Endothelial cell of umbilical vein (primary cell): ENCODE data around the gene SPAG17. TPM values are rescaled to one million over a fixed set of nuclear protein-coding genes. Genes with fewer than 3 reads are reported as not detected.

ENCODE experiments used
- BruUV-seq: library from RNA; stranded (reverse); fragments of 400-500 nt; replicated peaks from 2 replicates; lab custom pipeline; 2021; lab: Mats Ljungman, UMichigan
- CTCF ChIA-PET: fragments of 300-600, 350-600 bp; sonication (Branson Sonifier 250); formaldehyde crosslinking; loops from one replicate; lab custom pipeline; 2021; ENCODE audit warnings: antibody characterized with exemption, inconsistent platforms; lab: Charles Lee
- POLR2A ChIA-PET: fragments of 300-600, 350-600 bp; sonication (Branson Sonifier 250); formaldehyde crosslinking; loops from one replicate; lab custom pipeline; 2021; ENCODE audit warnings: antibody characterized with exemption, inconsistent platforms; lab: Charles Lee
- DNase-seq: peaks from one replicate; pipeline ENCODE4 v3.0.0-alpha.2; 2011; ENCODE audit warnings: low read depth, low spot score
- FAIRE-seq: peaks from 2 replicates; lab custom pipeline; 2011; peaks lifted over from hg19 to GRCh38; lab: Jason Lieb, UNC
- H2AFZ ChIP-seq: 2 replicates; pipeline ENCODE4 v1.6.0; 2012; ENCODE audit warnings: low read depth, low read length, control low read depth, inconsistent platforms
- H3K27ac ChIP-seq: 2 replicates; pipeline ENCODE4 v1.5.1; 2011; ENCODE audit warnings: low read depth, mild to moderate bottlenecking, control low read depth, low read length, moderate library complexity; ENCODE audit not compliant: insufficient read depth
- H3K27me3 ChIP-seq, 2 experiments: 2 replicates each; pipeline versions ENCODE4 v1.6.0 to v1.6.1; 2011; ENCODE audit warnings: low read length in 2 of 2, mixed read lengths in 1 of 2; ENCODE audit not compliant: control insufficient read depth in 2 of 2, insufficient read depth in 2 of 2
- H3K36me3 ChIP-seq, 2 experiments: 2 replicates in 1 of 2; 3 replicates in 1 of 2; pipeline ENCODE4 v1.5.1; 2011; ENCODE audit warnings: low read length in 2 of 2, mild to moderate bottlenecking in 1 of 2, moderate library complexity in 1 of 2; ENCODE audit not compliant: control insufficient read depth in 2 of 2, insufficient read depth in 2 of 2; ENCODE audit errors: extremely low read depth in 1 of 2
- H3K4me1 ChIP-seq: 3 replicates; pipeline ENCODE4 v1.5.1; 2011; ENCODE audit warnings: mild to moderate bottlenecking, low read length; ENCODE audit not compliant: control insufficient read depth, insufficient read depth; ENCODE audit errors: extremely low read depth
- H3K4me2 ChIP-seq: 2 replicates; pipeline ENCODE4 v1.6.1; 2011; ENCODE audit warnings: low read length, control low read depth, mixed read lengths; ENCODE audit not compliant: insufficient read depth
- H3K4me3 ChIP-seq, 3 experiments: fragments of 200-600 bp in 1 of 3; sonication (generic), shearing (Covaris generic) in 1 of 3; replicated peaks in 1 of 3; 2 replicates each; pipeline ENCODE4 v1.5.1; 2011 to 2016; ENCODE audit warnings: control low read depth in 3 of 3, low read length in 3 of 3, mild to moderate bottlenecking in 2 of 3, inconsistent platforms in 1 of 3, low read depth in 1 of 3, moderate library complexity in 1 of 3; ENCODE audit not compliant: insufficient read depth in 1 of 3
- H3K79me2 ChIP-seq: 2 replicates; pipeline ENCODE4 v1.6.0; 2012; ENCODE audit warnings: low read length, inconsistent platforms; ENCODE audit not compliant: control insufficient read depth, insufficient read depth
- H3K9ac ChIP-seq: replicated peaks from 2 replicates; pipeline ENCODE3; 2011; ENCODE audit warnings: low read length, control low read depth; ENCODE audit not compliant: insufficient read depth; ENCODE audit errors: extremely low read depth
- H3K9me1 ChIP-seq: replicated peaks from 3 replicates; pipeline ENCODE4 v1.6.0; 2011; ENCODE audit warnings: mild to moderate bottlenecking, low read length; ENCODE audit not compliant: control insufficient read depth, insufficient read depth; ENCODE audit errors: extremely low read depth
- H3K9me3 ChIP-seq: replicated peaks from 2 replicates; pipeline ENCODE4 v1.5.1; 2012; ENCODE audit warnings: low read length, inconsistent platforms; ENCODE audit not compliant: control insufficient read depth, insufficient read depth
- H4K20me1 ChIP-seq: replicated peaks from 2 replicates; pipeline ENCODE3; 2011; ENCODE audit warnings: mild to moderate bottlenecking, low read length; ENCODE audit not compliant: control insufficient read depth, insufficient read depth; ENCODE audit errors: extremely low read depth
- EZH2 ChIP-seq: IDR thresholded peaks from 2 replicates; pipeline ENCODE4 v1.6.1; 2012; ENCODE audit warnings: borderline replicate concordance, low read depth, mild to moderate bottlenecking, moderate library complexity, low read length, inconsistent platforms; ENCODE audit not compliant: severe bottlenecking
- FOS ChIP-seq: IDR thresholded peaks from 2 replicates; pipeline ENCODE4 v1.6.1; 2011; ENCODE audit warnings: mild to moderate bottlenecking, low read length, moderate library complexity, borderline replicate concordance; ENCODE audit not compliant: insufficient read depth
- GATA2 ChIP-seq: IDR thresholded peaks from 2 replicates; pipeline ENCODE4 v1.7.0; 2011; ENCODE audit warnings: low read depth, mild to moderate bottlenecking, moderate library complexity, mixed read lengths, low read length; ENCODE audit not compliant: insufficient read length, insufficient read depth
- JUN ChIP-seq: IDR thresholded peaks from 2 replicates; pipeline ENCODE4 v1.6.1; 2011; ENCODE audit warnings: borderline replicate concordance, low read depth; ENCODE audit not compliant: insufficient read length, insufficient read depth
- MYC ChIP-seq: IDR thresholded peaks from one replicate; pipeline ENCODE4 v1.6.1; 2011; ENCODE audit warnings: mild to moderate bottlenecking, low read depth, low read length
- POLR2A ChIP-seq: IDR thresholded peaks from 2 replicates; pipeline ENCODE4 v1.6.1; 2012; ENCODE audit warnings: low read depth, mild to moderate bottlenecking, control low read depth, low read length
- POLR2AphosphoS5 ChIP-seq: IDR thresholded peaks from 2 replicates; pipeline ENCODE4 v1.6.1; 2012; ENCODE audit warnings: low read depth, mild to moderate bottlenecking, control low read depth, low read length, moderate library complexity; ENCODE audit not compliant: insufficient read depth
- dilution Hi-C: fragments of 300-500 bp; cut with MboI; formaldehyde crosslinking; loops from one replicate; pipeline ENCODE4 v1.15.0; 2019; ENCODE audit warnings: low sequenced_read_pairs; ENCODE audit not compliant: extremely low pct_ligation_motif_present
- intact Hi-C: fragments of 100-400 bp; cut with micrococcal nuclease; formaldehyde crosslinking; loops from one replicate; pipeline ENCODE4 v1.10.0; 2022
- polyA plus RNA-seq, 4 experiments: library from polyadenylated mRNA; depleted of rRNA in 3 of 4; stranded (reverse) in 3 of 4; unstranded in 1 of 4; fragments of >200 nt; gene quantifications; 2 replicates each; pipeline versions ENCODE4 v1.2.1 to v1.2.3, GENCODE V29; 2011 to 2012; ENCODE audit warnings: missing spikeins in 1 of 4
- total RNA-seq: library from RNA; stranded (reverse); gene quantifications from 2 replicates; pipeline ENCODE4 v1.2.3, GENCODE V29; 2021
- TF ChIP-seq, protein P1 (sequence below), 2 donors: IDR thresholded peaks; 1 replicate in 1 of 2; 2 replicates in 1 of 2; pipeline ENCODE4 v1.5.1; 2011; ENCODE audit warnings: low read length in 2 of 2, mild to moderate bottlenecking in 2 of 2, moderate library complexity in 2 of 2, control low read depth in 1 of 2, inconsistent platforms in 1 of 2, low read depth in 1 of 2; ENCODE audit not compliant: insufficient read depth in 1 of 2; ENCODE audit errors: extremely low read depth in 1 of 2
- TF ChIP-seq, protein P2 (sequence below): IDR thresholded peaks from 2 replicates; pipeline ENCODE4 v1.6.1; 2011; ENCODE audit not compliant: insufficient read depth, insufficient read length

The SPAG17 gene
- total and polyA plus RNA-seq, 2 donors (not counting 3 experiments of a cell fraction or from before 2014, with no cell fraction given): not detected

DNA sequence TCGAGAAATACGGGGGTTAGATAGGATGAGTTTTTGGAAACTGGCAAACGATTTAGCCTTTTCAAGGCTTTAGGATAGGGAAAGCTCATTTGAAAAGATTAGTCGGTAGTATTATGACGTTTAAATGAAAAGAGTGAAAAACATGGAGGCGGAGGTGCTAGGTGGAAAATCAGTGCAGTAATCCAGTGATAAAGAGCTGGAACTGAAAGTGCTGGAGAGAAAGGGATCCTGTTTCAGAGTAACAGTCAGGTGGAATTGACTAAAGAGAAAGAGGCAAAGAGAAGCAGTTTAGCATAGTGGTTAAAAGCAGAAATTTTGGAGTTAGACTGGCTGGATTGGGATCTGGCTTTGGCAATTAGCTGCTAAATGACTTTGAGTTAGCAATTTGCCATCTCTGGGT, 254.5 kb downstream of the SPAG17 start:
- intact Hi-C loops (loop anchor here (10.0 kb wide), 1 partner anchor 566 kb away; the partner anchor contains the start of gene MAN1A2), dilution Hi-C loops (no loop called here)
- BruUV-seq: no TSS peak
- peaks cover 16% of the 10 kb centered on the region for H3K4me1 ChIP-seq
- peak overlapping the region; percentile 79 for H2AFZ ChIP-seq
- no peaks in the 10 kb centered on the region for H3K27me3 ChIP-seq
- H3K4me2 ChIP-seq: peak overlapping the region; percentile 94
- POLR2A ChIA-PET: no interaction called here
- H3K9ac ChIP-seq: peak overlapping the region; percentile 41
- CTCF ChIA-PET: interaction anchor here (1.3 kb wide), 1 partner anchor 35 kb away, joined by 7 read pairs; no protein-coding TSS in a partner anchor
- H3K27ac ChIP-seq: peak overlapping the region; percentile 18
- FAIRE-seq (no peak), DNase-seq (peak; percentile 20)
- TF ChIP-seq, protein P1, sequence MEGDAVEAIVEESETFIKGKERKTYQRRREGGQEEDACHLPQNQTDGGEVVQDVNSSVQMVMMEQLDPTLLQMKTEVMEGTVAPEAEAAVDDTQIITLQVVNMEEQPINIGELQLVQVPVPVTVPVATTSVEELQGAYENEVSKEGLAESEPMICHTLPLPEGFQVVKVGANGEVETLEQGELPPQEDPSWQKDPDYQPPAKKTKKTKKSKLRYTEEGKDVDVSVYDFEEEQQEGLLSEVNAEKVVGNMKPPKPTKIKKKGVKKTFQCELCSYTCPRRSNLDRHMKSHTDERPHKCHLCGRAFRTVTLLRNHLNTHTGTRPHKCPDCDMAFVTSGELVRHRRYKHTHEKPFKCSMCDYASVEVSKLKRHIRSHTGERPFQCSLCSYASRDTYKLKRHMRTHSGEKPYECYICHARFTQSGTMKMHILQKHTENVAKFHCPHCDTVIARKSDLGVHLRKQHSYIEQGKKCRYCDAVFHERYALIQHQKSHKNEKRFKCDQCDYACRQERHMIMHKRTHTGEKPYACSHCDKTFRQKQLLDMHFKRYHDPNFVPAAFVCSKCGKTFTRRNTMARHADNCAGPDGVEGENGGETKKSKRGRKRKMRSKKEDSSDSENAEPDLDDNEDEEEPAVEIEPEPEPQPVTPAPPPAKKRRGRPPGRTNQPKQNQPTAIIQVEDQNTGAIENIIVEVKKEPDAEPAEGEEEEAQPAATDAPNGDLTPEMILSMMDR (IDR thresholded peaks at IDR 0.05; ENCODE audit: extremely low read depth in 1 of 2, insufficient read depth in 1 of 2, low read depth in 1 of 2, low read length in 2 of 2): no peak
- no peak for TF ChIP-seq FOS
- TF ChIP-seq, protein P2, sequence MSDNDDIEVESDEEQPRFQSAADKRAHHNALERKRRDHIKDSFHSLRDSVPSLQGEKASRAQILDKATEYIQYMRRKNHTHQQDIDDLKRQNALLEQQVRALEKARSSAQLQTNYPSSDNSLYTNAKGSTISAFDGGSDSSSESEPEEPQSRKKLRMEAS: no peak
- TF ChIP-seq POLR2A: no peak
- TF ChIP-seq GATA2: no peak
- TF ChIP-seq JUN: no peak
- TF ChIP-seq POLR2AphosphoS5: no peak
- no peak for TF ChIP-seq MYC
- TF ChIP-seq EZH2: no peak
- H4K20me1 ChIP-seq: no peaks in the 10 kb centered on the region
- peak overlapping the region; percentile 61 to 93 (median 77) for H3K4me3 ChIP-seq
- no peaks in the 10 kb centered on the region for H3K9me1 ChIP-seq
- peaks cover 58% of the 10 kb centered on the region for H3K79me2 ChIP-seq
- no peaks in the 10 kb centered on the region for H3K9me3 ChIP-seq
- H3K36me3 ChIP-seq: peaks cover 2 to 3% of the 10 kb centered on the region in 2 experiments
